H9 (cell line): ENCODE results near the gene SNRPF. TPM values are rescaled to one million over a fixed set of nuclear protein-coding genes. Genes with fewer than 3 reads are reported as not detected.
"Not testable (repeated sequence)": the region's sequence is repeated elsewhere in the genome, so short reads cannot be mapped to it uniquely, and the experiment has no call there.

ENCODE experiments used
- DNase-seq: peaks from one replicate; pipeline ENCODE4 v3.0.0-alpha.2; 2017
- H2AFZ ChIP-seq: one replicate; pipeline ENCODE4 v1.6.1; 2013; ENCODE audit warnings: mild to moderate bottlenecking, low read length, control low read depth, moderate library complexity
- H2AK5ac ChIP-seq: 2 replicates; pipeline ENCODE4 v1.6.1; 2013; ENCODE audit warnings: low read length, control low read depth, mixed read lengths; ENCODE audit not compliant: insufficient read length
- H2BK120ac ChIP-seq: one replicate; pipeline ENCODE4 v1.6.1; 2013; ENCODE audit warnings: low read depth, mild to moderate bottlenecking, low read length, control low read depth, inconsistent platforms; ENCODE audit not compliant: poor library complexity, severe bottlenecking
- H2BK12ac ChIP-seq: 2 replicates; pipeline ENCODE4 v1.6.1; 2013; ENCODE audit warnings: low read length, control low read depth, mixed read lengths, low read depth; ENCODE audit not compliant: insufficient read length
- H2BK15ac ChIP-seq: 2 replicates; pipeline ENCODE4 v1.6.1; 2013; ENCODE audit warnings: low read depth, low read length, control low read depth
- H2BK20ac ChIP-seq: one replicate; pipeline ENCODE4 v1.6.1; 2013; ENCODE audit warnings: low read depth, mild to moderate bottlenecking, low read length, control low read depth, inconsistent platforms; ENCODE audit not compliant: poor library complexity, severe bottlenecking
- H2BK5ac ChIP-seq: 2 replicates; pipeline ENCODE4 v1.6.1; 2013; ENCODE audit warnings: low read length, control low read depth, mixed read lengths; ENCODE audit not compliant: insufficient read length
- H3K14ac ChIP-seq: 2 replicates; pipeline ENCODE4 v1.6.1; 2013; ENCODE audit warnings: low read length, control low read depth; ENCODE audit not compliant: insufficient read depth
- H3K18ac ChIP-seq: 2 replicates; pipeline ENCODE4 v1.6.1; 2013; ENCODE audit warnings: low read depth, mild to moderate bottlenecking, mixed read lengths, low read length, control low read depth; ENCODE audit not compliant: insufficient read length
- H3K23ac ChIP-seq: 2 replicates; pipeline ENCODE4 v1.6.1; 2013; ENCODE audit warnings: low read length, control low read depth, mixed read lengths, low read depth; ENCODE audit not compliant: insufficient read length
- H3K23me2 ChIP-seq: 2 replicates; pipeline ENCODE4 v1.6.1; 2013; ENCODE audit warnings: low read depth, mild to moderate bottlenecking, mixed read lengths, low read length, control low read depth; ENCODE audit not compliant: insufficient read length, poor library complexity, severe bottlenecking
- H3K27ac ChIP-seq: 2 replicates; pipeline ENCODE4 v1.5.1; 2013; ENCODE audit warnings: low read length, control low read depth, mixed read lengths, low read depth; ENCODE audit not compliant: insufficient read length
- H3K27me3 ChIP-seq: 2 replicates; pipeline ENCODE4 v1.6.1; 2013; ENCODE audit warnings: low read length, control low read depth, inconsistent platforms; ENCODE audit not compliant: insufficient read depth
- H3K4ac ChIP-seq: 2 replicates; pipeline ENCODE4 v1.6.1; 2013; ENCODE audit warnings: low read depth, mild to moderate bottlenecking, control low read depth, inconsistent platforms, low read length, moderate library complexity
- H3K4me1 ChIP-seq: 2 replicates; pipeline ENCODE4 v1.6.1; 2013; ENCODE audit warnings: low read length, control low read depth, inconsistent platforms; ENCODE audit not compliant: insufficient read depth
- H3K4me2 ChIP-seq: 2 replicates; pipeline ENCODE4 v1.6.1; 2013; ENCODE audit warnings: low read length, control low read depth, mixed read lengths; ENCODE audit not compliant: insufficient read length, insufficient read depth
- H3K56ac ChIP-seq: 2 replicates; pipeline ENCODE4 v1.6.1; 2013; ENCODE audit warnings: low read depth, mild to moderate bottlenecking, mixed read lengths, low read length, control low read depth; ENCODE audit not compliant: insufficient read length
- H3K79me1 ChIP-seq: 2 replicates; pipeline ENCODE4 v1.6.1; 2013; ENCODE audit warnings: low read depth, mild to moderate bottlenecking, moderate library complexity, low read length, control low read depth, inconsistent platforms; ENCODE audit not compliant: insufficient read depth, poor library complexity, severe bottlenecking
- H3K79me2 ChIP-seq: 2 replicates; pipeline ENCODE4 v1.6.1; 2013; ENCODE audit warnings: low read length, control low read depth, inconsistent platforms; ENCODE audit not compliant: insufficient read depth
- H3K9ac ChIP-seq: 2 replicates; pipeline ENCODE4 v1.6.1; 2013; ENCODE audit warnings: low read length, control low read depth, mixed read lengths; ENCODE audit not compliant: insufficient read length; ENCODE audit errors: extremely low read depth
- H3K9me3 ChIP-seq: one replicate; pipeline ENCODE4 v1.6.1; 2013; ENCODE audit warnings: low read depth, low read length, inconsistent platforms; ENCODE audit not compliant: control insufficient read depth
- H3T11ph ChIP-seq: one replicate; pipeline ENCODE4 v1.6.1; 2013; ENCODE audit warnings: mild to moderate bottlenecking, low read length, control low read depth, inconsistent platforms
- H4K20me1 ChIP-seq: one replicate; pipeline ENCODE4 v1.6.1; 2013; ENCODE audit not compliant: control insufficient read depth, insufficient read length, insufficient read depth
- H4K5ac ChIP-seq: 2 replicates; pipeline ENCODE4 v1.6.1; 2013; ENCODE audit warnings: low read depth, mild to moderate bottlenecking, mixed read lengths, low read length, control low read depth; ENCODE audit not compliant: insufficient read length
- H4K8ac ChIP-seq: replicated peaks from 2 replicates; pipeline ENCODE4 v1.6.1; 2013; ENCODE audit warnings: low read length, control low read depth, mixed read lengths, low read depth; ENCODE audit not compliant: insufficient read length
- H4K91ac ChIP-seq: 2 replicates; pipeline ENCODE4 v1.6.1; 2013; ENCODE audit warnings: low read depth, mild to moderate bottlenecking, moderate library complexity, mixed read lengths, low read length, control low read depth; ENCODE audit not compliant: insufficient read length
- H3K27ac Mint-ChIP-seq, 3 experiments: 2 replicates in 2 of 3; 3 replicates in 1 of 3; pipeline ENCODE4 v1.8.0; 2020 to 2021; ENCODE audit warnings: mixed read lengths in 3 of 3, mild to moderate bottlenecking in 1 of 3, moderate library complexity in 1 of 3
- H3K27me3 Mint-ChIP-seq: 2 replicates; pipeline ENCODE4 v1.8.0; 2021; ENCODE audit warnings: low read depth, mild to moderate bottlenecking, moderate library complexity, mixed read lengths
- H3K36me3 Mint-ChIP-seq, 3 experiments: 2 replicates in 2 of 3; 3 replicates in 1 of 3; pipeline ENCODE4 v1.8.0; 2020 to 2021; ENCODE audit warnings: low read depth in 3 of 3, mixed read lengths in 3 of 3; ENCODE audit not compliant: insufficient read depth in 1 of 3
- H3K4me1 Mint-ChIP-seq, 2 experiments: 2 replicates each; pipeline ENCODE4 v1.8.0; 2020; ENCODE audit warnings: mixed read lengths in 2 of 2
- H3K4me3 Mint-ChIP-seq, 2 experiments: 2 replicates in 1 of 2; 3 replicates in 1 of 2; pipeline ENCODE4 v1.8.0; 2020 to 2021; ENCODE audit warnings: mild to moderate bottlenecking in 2 of 2, mixed read lengths in 2 of 2, moderate library complexity in 1 of 2
- H3K9me3 Mint-ChIP-seq, 2 experiments: 2 replicates in 1 of 2; 3 replicates in 1 of 2; pipeline ENCODE4 v1.8.0; 2020; ENCODE audit warnings: mild to moderate bottlenecking in 2 of 2, mixed read lengths in 2 of 2, moderate library complexity in 1 of 2
- CTCF ChIP-seq: fragments of 200-600 bp; sonication (generic); conservative IDR thresholded peaks from 3 replicates; pipeline ENCODE4 v1.8.0; 2021; ENCODE audit warnings: antibody characterized with exemption, mild to moderate bottlenecking
- WGBS: extraction: QIAGEN DNeasy Blood & Tissue Kit; methylation state at CpG from one replicate; pipeline ENCODE4 v1.1.7; 2013; ENCODE audit warnings: missing lambda C conversion rate, low lambda C conversion rate, mixed read lengths; ENCODE audit not compliant: insufficient read length; ENCODE audit errors: extremely low coverage; 5-methylcytosine and 5-hydroxymethylcytosine counted together
- total RNA-seq: library from RNA; stranded (reverse); gene quantifications from 2 replicates; pipeline ENCODE4 v1.2.1, GENCODE V29; 2021

Gene SNRPF
- total RNA-seq, 1 experiment from 2014 or later = 77.1 TPM

GRCh38 chr12:95810411-95810810, 48.3 kb upstream of the SNRPF start:
- Histone ChIP-seq H3K4ac (no peak overlapping the region), H2BK120ac (no peak overlapping the region), H2BK15ac (no peak overlapping the region), H3K14ac (no peak overlapping the region), H4K5ac (no peak overlapping the region), H3T11ph (no peak overlapping the region), H3K4me2 (no peak overlapping the region), H3K9me3 (no peaks in the 10 kb centered on the region), H2BK5ac (no peak overlapping the region), H3K79me2 (no peaks in the 10 kb centered on the region), H3K56ac (no peak overlapping the region), H3K4me1 (no peaks in the 10 kb centered on the region), H2BK20ac (no peak overlapping the region), H4K20me1 (no peaks in the 10 kb centered on the region), H3K23ac (no peak overlapping the region), H3K27ac (no peak overlapping the region), H3K27me3 (no peaks in the 10 kb centered on the region), H3K23me2 (no peaks in the 10 kb centered on the region), H4K8ac (no peak overlapping the region), H3K79me1 (no peaks in the 10 kb centered on the region), H3K9ac (no peak overlapping the region), H3K18ac (no peak overlapping the region), H2AK5ac (no peak overlapping the region), H2BK12ac (no peak overlapping the region), H4K91ac (no peak overlapping the region), H2AFZ (no peak overlapping the region)
- Mint-ChIP-seq H3K27me3 (no peaks in the 10 kb centered on the region), H3K4me1 (no peaks in the 10 kb centered on the region), H3K27ac (no peak overlapping the region), H3K4me3 (no peak overlapping the region), H3K36me3 (no peaks in the 10 kb centered on the region; a peak in 2 of 7 replicates), H3K9me3 (peaks cover 3 to 9% of the 10 kb centered on the region in 2 experiments; a peak in 3 of 5 replicates)
- DNase-seq = no peak
- WGBS = no CpG with 5 or more reads among the region's 2 CpGs
- no peak for TF ChIP-seq CTCF

- H3K36me3 Mint-ChIP-seq, H3K9me3 Mint-ChIP-seq, H3K9ac ChIP-seq, H3K4me3 Mint-ChIP-seq, H3K4ac ChIP-seq, H3K4me1 Mint-ChIP-seq, H2BK12ac ChIP-seq, H3K23ac ChIP-seq, H3K4me2 ChIP-seq, H2AK5ac ChIP-seq, H3K27me3 Mint-ChIP-seq, H3K79me2 ChIP-seq, H4K20me1 ChIP-seq, H3K18ac ChIP-seq, H2AFZ ChIP-seq, H3K4me1 ChIP-seq, DNase-seq, H3K14ac ChIP-seq, H3T11ph ChIP-seq, H4K91ac ChIP-seq, H2BK5ac ChIP-seq, H3K27ac Mint-ChIP-seq, H2BK120ac ChIP-seq, H3K27me3 ChIP-seq, H2BK15ac ChIP-seq, H3K56ac ChIP-seq, H4K8ac ChIP-seq, H4K5ac ChIP-seq, H3K9me3 ChIP-seq, H2BK20ac ChIP-seq, H3K23me2 ChIP-seq, H3K27ac ChIP-seq, H3K79me1 ChIP-seq: not testable (repeated sequence)
- no CpG with 5 or more reads among the region's 4 CpGs for WGBS
Observed at GRCh38 chr12:95812155-95812554, 46.6 kb upstream of the SNRPF start.
